Right lobe of liver (tissue), 6 donors: ENCODE results near the gene STRN4. TPM values are rescaled to one million over a fixed set of nuclear protein-coding genes. Genes with fewer than 3 reads are reported as not detected.

Experiments
- ATAC-seq, 4 donors: fragments of 200-7000 bp; cut with Tn5 transposase; one replicate each; pipeline ENCODE4 v1.9.1; 2020; ENCODE audit warnings: mild to moderate bottlenecking in 4 of 4, moderate library complexity in 4 of 4
- DNase-seq, 3 donors: peaks; one replicate each; pipeline ENCODE4 v3.0.0-alpha.2; 2020
- H3K27ac ChIP-seq, 3 donors: fragments of 200-600 bp; one replicate each; pipeline ENCODE4 v1.8.0; 2022
- H3K27me3 ChIP-seq, 2 donors: fragments of 200-600 bp; one replicate each; pipeline ENCODE4 v1.8.0; 2022
- H3K36me3 ChIP-seq, 4 donors: fragments of 200-600 bp; sonication (generic) in 1 of 4; one replicate each; pipeline versions ENCODE4 v1.5.1 to v1.8.0; 2017 to 2022; ENCODE audit warnings: control low read depth in 1 of 4
- H3K4me1 ChIP-seq, 4 donors: fragments of 200-600 bp; sonication (generic) in 1 of 4; one replicate each; pipeline versions ENCODE4 v1.5.1 to v1.8.0; 2017 to 2022; ENCODE audit warnings: control low read depth in 1 of 4
- H3K4me3 ChIP-seq, 3 donors: fragments of 200-600 bp; one replicate each; pipeline ENCODE4 v1.8.0; 2022
- H3K9me3 ChIP-seq, 4 donors: fragments of 200-600 bp; sonication (generic) in 1 of 4; one replicate each; pipeline versions ENCODE4 v1.5.1 to v1.8.0; 2017 to 2022; ENCODE audit warnings: control low read depth in 1 of 4
- CTCF ChIP-seq, 4 donors: fragments of 200-600 bp in 3 of 4; fragments of 450-650 bp in 1 of 4; IDR thresholded peaks; one replicate each; pipeline versions ENCODE4 v1.5.1 to v1.8.0; 2016 to 2022; ENCODE audit warnings: antibody characterized with exemption in 4 of 4, mild to moderate bottlenecking in 2 of 4
- POLR2A ChIP-seq: fragments of 450-650 bp; IDR thresholded peaks from one replicate; pipeline ENCODE4 v1.6.1; 2017; ENCODE audit warnings: antibody characterized with exemption, mild to moderate bottlenecking
- WGBS: methylation state at CpG from one replicate; pipeline ENCODE4 v1.1.6; 2018; ENCODE audit warnings: low coverage, low lambda C conversion rate; ENCODE audit not compliant: insufficient coverage; ENCODE audit errors: missing lambda C conversion rate; 5-methylcytosine and 5-hydroxymethylcytosine counted together
- intact Hi-C, 2 donors: fragments of 100-400 bp; cut with DNase I; formaldehyde crosslinking; loops; one replicate each; pipeline versions ENCODE4 v1.11.2 to v1.14.1; 2022
- total RNA-seq, 6 experiments: library from RNA; depleted of rRNA in 2 of 6; stranded (reverse); fragments of >200 nt in 2 of 6; fragmentation: NEBNext Ultra II Directional in 3 of 6; extraction: Animal tissue kit (Norgen Biotek cat#: 25700) in 3 of 6; gene quantifications; one replicate each; pipeline versions ENCODE4 v1.1.0 to v1.2.4, GENCODE V29; 2016 to 2023
- donor health status: DM: no; HTN: yes; CAD: no.
- donor health status: DM: no; HTN: no; CAD: no.
- donor health status: DM: no; HTN: no; CAD: no.
- donor health status: DM: no; HTN: yes; CAD: no.
- donor health status: DM: no; HTN: yes; CAD: no.

STRN4 gene
- total RNA-seq, 6 experiments from 2014 or later = 16.9 to 28.1 (median 23.7) TPM

- ATAC-seq (peak in 1 of 4 donors; percentile 12), DNase-seq (peak in 1 of 3 donors; percentile 53)
- TF ChIP-seq POLR2A (no peak), CTCF (IDR thresholded peaks at IDR 0.05) (no peak)
- Histone ChIP-seq H3K4me3 (no peak overlapping the region), H3K4me1 (no peaks in the 10 kb centered on the region), H3K36me3 (peaks cover 0 to 65% (median 20%) of the 10 kb centered on the region in 4 donors), H3K9me3 (no peaks in the 10 kb centered on the region), H3K27me3 (no peaks in the 10 kb centered on the region), H3K27ac (no peak overlapping the region)
- intact Hi-C loops = no loop called here
- WGBS = 95% methylated on average over 3 of the region's 16 CpGs
Measured at GRCh38 chr19:46723023-46723461, 23.2 kb downstream of the STRN4 start.

GRCh38 chr19:46722421-46723022, 23.7 kb downstream of the STRN4 start:
- ATAC-seq = no peak
- DNase-seq = peak in 1 of 3 donors; percentile 43
- H3K27me3 ChIP-seq = no peaks in the 10 kb centered on the region
- H3K4me3 ChIP-seq = no peak overlapping the region
- TF ChIP-seq POLR2A (no peak), CTCF (IDR thresholded peaks at IDR 0.05) (no peak)
- intact Hi-C loops = no loop called here
- no peaks in the 10 kb centered on the region for H3K9me3 ChIP-seq
- H3K36me3 ChIP-seq = peaks cover 0 to 61% (median 20%) of the 10 kb centered on the region in 4 donors
- no peak overlapping the region for H3K27ac ChIP-seq
- H3K4me1 ChIP-seq = no peaks in the 10 kb centered on the region
- WGBS = 75% methylated on average over 11 of the region's 25 CpGs

- H3K4me3 ChIP-seq = no peak overlapping the region
- intact Hi-C loops = no loop called here
- TF ChIP-seq POLR2A = no peak
- TF ChIP-seq CTCF (IDR thresholded peaks at IDR 0.05) = no peak
- 68% methylated on average over 7 of the region's 17 CpGs for WGBS
- H3K27ac ChIP-seq = no peak overlapping the region
- no peaks in the 10 kb centered on the region for H3K4me1 ChIP-seq
- no peaks in the 10 kb centered on the region for H3K27me3 ChIP-seq
- peaks cover 0 to 56% (median 19%) of the 10 kb centered on the region in 4 donors for H3K36me3 ChIP-seq
- DNase-seq (no peak), ATAC-seq (no peak)
- no peaks in the 10 kb centered on the region for H3K9me3 ChIP-seq
Measured at GRCh38 chr19:46722004-46722380, 24.3 kb downstream of the STRN4 start.

GRCh38 chr19:46721269-46722003, 24.8 kb downstream of the STRN4 start:
- WGBS = no CpG with 5 or more reads among the region's 16 CpGs
- intact Hi-C loops = no loop called here
- Histone ChIP-seq H3K4me3 (no peak overlapping the region), H3K36me3 (peaks cover 0 to 50% (median 18%) of the 10 kb centered on the region in 4 donors), H3K9me3 (no peaks in the 10 kb centered on the region), H3K4me1 (no peaks in the 10 kb centered on the region), H3K27me3 (no peaks in the 10 kb centered on the region), H3K27ac (no peak overlapping the region)
- DNase-seq = peak in 1 of 3 donors; percentile 51
- ATAC-seq = no peak
- TF ChIP-seq CTCF (IDR thresholded peaks at IDR 0.05) = no peak
- no peak for TF ChIP-seq POLR2A
